GM12875 (cell line): ENCODE data around the gene SCEL.

ENCODE experiments used
- H3K4me3 ChIP-seq: one replicate; pipeline ENCODE4 v1.5.1; 2011; ENCODE audit warnings: low read depth, low read length, control low read depth
- CTCF ChIP-seq: IDR thresholded peaks from 2 replicates; pipeline ENCODE4 v1.5.1; 2011; ENCODE audit warnings: low read depth, mild to moderate bottlenecking, control low read depth, inconsistent platforms, low read length, moderate library complexity, borderline replicate concordance; ENCODE audit not compliant: insufficient read depth

Gene SCEL

GRCh38 chr13:77678691-77679235 lies 143.3 kb downstream of the SCEL start:
- TF ChIP-seq CTCF, result no peak

GRCh38 chr13:77687799-77688198 lies 152.3 kb downstream of the SCEL start:
- H3K4me3 ChIP-seq, result no peak overlapping the region
- no peak for TF ChIP-seq CTCF

More at GRCh38 chr13:77678691-77679235, 143.3 kb downstream of the SCEL start:
- H3K4me3 ChIP-seq, result no peak overlapping the region

- H3K4me3 ChIP-seq, result no peak overlapping the region
- no peak for TF ChIP-seq CTCF
These were observed 156.4 kb downstream of the SCEL start for GRCh38 chr13:77691871-77692270.

GRCh38 chr13:77692746-77693448 lies 157.4 kb downstream of the SCEL start:
- TF ChIP-seq CTCF, result no peak
- H3K4me3 ChIP-seq, result no peak overlapping the region

- H3K4me3 ChIP-seq, result no peak overlapping the region
- TF ChIP-seq CTCF, result no peak
These were observed 158.0 kb downstream of the SCEL start for GRCh38 chr13:77693449-77693940.
